ENCODE measurements around the gene NEK2. TPM values are rescaled to one million over a fixed set of nuclear protein-coding genes. Genes with fewer than 3 reads are reported as not detected.
A peak's percentile ranks its signal among the peaks of the same experiment; 100 is the strongest.
"Not testable (repeated sequence)": the region's sequence is repeated elsewhere in the genome, so short reads cannot be mapped to it uniquely, and the experiment has no call there.

Gene NEK2
- total RNA-seq, result 28.0 and 36.4 TPM in 2 replicates

GRCh38 chr1:211675230-211676105 lies at the start of gene NEK2:
Gene NEK2, minus strand, starts transcription at chr1:211675621. Its CDS starts 142 bp downstream, at chr1:211675479.
- DNase-seq (ENCODE audit: low read depth), result peak; percentile 70
- peak within 1 kb of the TSS; percentile 66 for H3K4me3 ChIP-seq (ENCODE audit: low read depth, low read length)
- TF ChIP-seq, protein P1, sequence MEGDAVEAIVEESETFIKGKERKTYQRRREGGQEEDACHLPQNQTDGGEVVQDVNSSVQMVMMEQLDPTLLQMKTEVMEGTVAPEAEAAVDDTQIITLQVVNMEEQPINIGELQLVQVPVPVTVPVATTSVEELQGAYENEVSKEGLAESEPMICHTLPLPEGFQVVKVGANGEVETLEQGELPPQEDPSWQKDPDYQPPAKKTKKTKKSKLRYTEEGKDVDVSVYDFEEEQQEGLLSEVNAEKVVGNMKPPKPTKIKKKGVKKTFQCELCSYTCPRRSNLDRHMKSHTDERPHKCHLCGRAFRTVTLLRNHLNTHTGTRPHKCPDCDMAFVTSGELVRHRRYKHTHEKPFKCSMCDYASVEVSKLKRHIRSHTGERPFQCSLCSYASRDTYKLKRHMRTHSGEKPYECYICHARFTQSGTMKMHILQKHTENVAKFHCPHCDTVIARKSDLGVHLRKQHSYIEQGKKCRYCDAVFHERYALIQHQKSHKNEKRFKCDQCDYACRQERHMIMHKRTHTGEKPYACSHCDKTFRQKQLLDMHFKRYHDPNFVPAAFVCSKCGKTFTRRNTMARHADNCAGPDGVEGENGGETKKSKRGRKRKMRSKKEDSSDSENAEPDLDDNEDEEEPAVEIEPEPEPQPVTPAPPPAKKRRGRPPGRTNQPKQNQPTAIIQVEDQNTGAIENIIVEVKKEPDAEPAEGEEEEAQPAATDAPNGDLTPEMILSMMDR (conservative IDR thresholded peaks at IDR 0.05; ENCODE audit: low read depth, low read length), result no peak

DNA sequence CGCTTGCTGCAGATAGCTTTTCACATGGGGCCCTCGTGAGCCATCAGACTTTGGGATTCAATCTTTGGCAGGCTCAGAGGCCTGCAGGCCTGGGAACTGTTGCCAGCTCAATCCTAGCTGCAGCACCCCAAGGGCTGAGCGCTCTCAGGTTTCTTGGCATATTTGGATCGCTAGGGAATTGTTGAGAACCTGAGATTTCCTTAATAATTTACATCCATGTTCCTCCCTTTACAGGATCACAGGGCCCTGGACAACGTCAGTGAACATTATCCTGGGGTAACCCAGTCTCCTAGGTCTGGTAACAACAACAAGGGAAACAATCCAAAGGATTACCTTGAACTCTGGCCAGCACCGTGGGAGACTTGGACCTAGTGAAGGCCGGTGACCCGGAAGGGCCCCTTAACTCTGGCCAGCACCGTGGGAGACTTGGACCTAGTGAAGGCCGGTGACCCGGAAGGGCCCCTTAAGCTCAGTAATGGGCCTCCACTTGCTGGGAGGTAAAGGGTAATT lies 49.3 kb upstream of the NEK2 start:
- peak; percentile 64 for DNase-seq (ENCODE audit: low read depth)
- TF ChIP-seq, protein P1 (conservative IDR thresholded peaks at IDR 0.05; ENCODE audit: low read depth, low read length), result no peak
- H3K4me3 ChIP-seq (ENCODE audit: low read depth, low read length), result no peak overlapping the region

DNA sequence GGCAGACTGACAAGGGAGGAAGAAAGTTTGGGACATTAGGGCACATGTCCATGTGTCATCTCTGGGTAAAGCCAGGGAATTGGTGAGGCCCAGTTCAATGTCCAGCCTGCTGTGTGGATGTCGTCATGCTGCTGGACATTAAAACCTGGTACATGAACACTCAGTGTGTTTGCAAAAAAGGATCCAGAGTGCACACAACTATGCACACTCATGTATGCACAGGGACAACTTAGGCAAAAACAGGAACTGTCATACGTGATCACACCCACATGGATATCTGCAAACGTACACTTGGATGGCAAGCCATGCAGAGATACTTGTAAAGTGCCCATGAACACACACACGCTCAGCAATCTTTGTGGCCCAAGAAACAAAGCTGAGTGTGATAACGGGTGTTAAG lies 47.9 kb upstream of the NEK2 start:
- TF ChIP-seq, protein P1 (conservative IDR thresholded peaks at IDR 0.05; ENCODE audit: low read depth, low read length), result no peak
- no peak for DNase-seq (ENCODE audit: low read depth)

DNA sequence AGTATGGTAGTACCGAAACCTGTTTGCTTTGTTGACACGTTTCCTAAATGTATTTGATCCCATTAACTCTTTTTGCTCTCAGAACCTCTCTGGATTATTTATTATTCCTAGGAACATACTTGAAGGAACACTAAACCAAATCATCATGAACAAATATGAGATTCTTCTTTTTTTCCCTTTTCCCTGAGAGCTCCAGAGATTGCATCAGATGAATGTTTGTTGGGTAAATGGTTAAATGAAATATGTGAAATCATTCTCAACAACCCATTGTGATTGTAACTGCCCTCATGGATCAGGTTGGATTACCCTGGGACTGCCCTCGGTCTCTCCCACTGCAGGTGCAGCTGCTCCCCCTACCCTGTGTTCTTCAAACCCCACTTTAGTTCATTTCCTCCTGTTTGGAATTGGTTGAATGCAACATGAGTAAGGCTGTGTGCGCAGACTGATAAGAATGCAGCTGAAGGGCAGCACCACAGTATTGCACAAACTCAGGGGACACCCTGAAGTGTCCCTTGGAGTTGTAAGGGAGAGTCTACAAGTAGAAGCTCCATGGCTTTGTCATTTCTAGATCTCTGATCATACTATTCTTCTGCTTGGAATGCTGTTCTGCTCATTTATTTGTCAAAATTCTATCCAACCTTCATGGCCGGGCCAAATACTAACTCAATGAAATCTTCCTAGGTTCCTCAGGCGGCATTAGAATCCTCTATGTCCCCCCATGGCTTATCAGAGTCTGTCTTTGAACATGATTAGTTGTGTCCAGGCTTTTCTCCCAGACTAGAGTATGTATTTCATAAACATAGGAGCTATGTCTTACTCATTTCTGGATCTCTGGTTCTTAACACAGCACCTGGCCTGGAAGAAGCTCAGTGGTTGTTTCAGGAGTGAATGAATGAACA lies 47.1 kb upstream of the NEK2 start:
- TF ChIP-seq, protein P1 (conservative IDR thresholded peaks at IDR 0.05; ENCODE audit: low read depth, low read length), result no peak
- no peak overlapping the region for H3K4me3 ChIP-seq (ENCODE audit: low read depth, low read length)
- DNase-seq (ENCODE audit: low read depth), result no peak

More for the DNA sequence above, 47.9 kb upstream of the NEK2 start:
- no peak overlapping the region for H3K4me3 ChIP-seq (ENCODE audit: low read depth, low read length)

DNA sequence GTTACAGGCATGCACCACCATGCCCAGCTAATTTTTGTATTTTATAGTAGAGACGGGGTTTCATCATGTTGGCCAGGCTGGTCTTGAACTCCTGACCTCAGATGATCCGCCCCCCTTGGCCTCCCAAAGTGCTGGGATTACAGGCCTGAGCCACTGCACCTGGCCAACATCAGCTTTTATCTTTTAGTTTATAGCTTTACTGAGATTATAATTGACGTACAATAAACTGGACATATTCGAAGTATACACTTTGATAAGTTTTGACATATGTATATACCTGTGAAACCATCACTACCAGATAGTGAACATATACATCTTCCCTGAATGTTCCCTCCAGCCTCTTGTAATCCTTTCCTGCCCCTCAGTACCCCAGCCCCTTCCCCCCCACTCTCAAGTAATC lies 41.1 kb upstream of the NEK2 start:
- H3K4me3 ChIP-seq (ENCODE audit: low read depth, low read length), result not testable (repeated sequence)

DNA sequence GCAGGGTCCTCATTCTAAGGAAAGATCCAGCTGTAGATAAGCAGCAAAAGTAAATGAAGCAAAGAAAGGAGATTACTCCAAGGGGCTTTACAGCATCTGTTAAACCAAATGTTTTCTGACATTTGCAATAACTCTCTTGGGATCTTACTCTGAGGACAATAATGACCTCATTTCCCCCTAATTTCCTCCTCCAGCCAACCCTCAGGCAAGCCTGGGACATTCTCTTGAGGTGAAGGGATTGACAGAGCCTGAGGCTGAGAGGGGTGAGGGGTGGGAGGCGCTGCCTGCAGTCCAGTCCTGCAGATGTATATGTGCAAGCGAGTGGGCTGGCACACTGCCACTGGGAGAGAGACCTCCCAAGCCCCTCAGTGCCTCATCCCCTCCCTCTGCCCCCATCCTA lies 40.5 kb upstream of the NEK2 start:
- TF ChIP-seq, protein P1 (conservative IDR thresholded peaks at IDR 0.05; ENCODE audit: low read depth, low read length), result no peak
- no peak overlapping the region for H3K4me3 ChIP-seq (ENCODE audit: low read depth, low read length)
- DNase-seq (ENCODE audit: low read depth), result no peak

More for the DNA sequence above, 41.1 kb upstream of the NEK2 start:
- DNase-seq (ENCODE audit: low read depth), result not testable (repeated sequence)

DNA sequence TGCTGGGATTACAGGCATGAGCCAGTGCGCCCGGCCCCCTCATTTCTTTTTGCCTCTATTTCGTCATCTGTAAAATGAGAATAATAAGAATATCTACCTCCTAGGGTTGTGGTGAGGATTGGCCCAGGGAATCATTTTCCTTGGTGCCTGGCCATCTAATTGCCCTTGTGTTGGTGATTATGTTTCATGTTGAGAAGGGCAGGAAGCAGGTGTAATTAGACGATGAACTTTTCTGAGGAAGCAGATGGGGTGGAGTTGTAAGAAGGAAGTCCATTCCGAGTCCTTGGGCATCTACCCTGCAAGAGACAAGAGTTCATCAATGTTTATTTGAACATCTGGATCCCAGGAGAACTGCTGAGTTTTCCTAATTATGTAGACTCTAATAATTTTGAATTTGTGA lies 38.7 kb upstream of the NEK2 start:
- no peak overlapping the region for H3K4me3 ChIP-seq (ENCODE audit: low read depth, low read length)
- DNase-seq (ENCODE audit: low read depth), result no peak
- TF ChIP-seq, protein P1 (conservative IDR thresholded peaks at IDR 0.05; ENCODE audit: low read depth, low read length), result no peak
